NCI-H2029 treated with DMSO at 0.1 percent for 48 hours (cell line): Measurements from ENCODE around the gene KDM4B.
"Not testable (repeated sequence)": the region's sequence is repeated elsewhere in the genome, so short reads cannot be mapped to it uniquely, and the experiment has no call there.

ENCODE experiments used
- DNase-seq: peaks from one replicate; lab custom pipeline; 2025; lab: John Stamatoyannopoulos, UW

Gene KDM4B

DNA sequence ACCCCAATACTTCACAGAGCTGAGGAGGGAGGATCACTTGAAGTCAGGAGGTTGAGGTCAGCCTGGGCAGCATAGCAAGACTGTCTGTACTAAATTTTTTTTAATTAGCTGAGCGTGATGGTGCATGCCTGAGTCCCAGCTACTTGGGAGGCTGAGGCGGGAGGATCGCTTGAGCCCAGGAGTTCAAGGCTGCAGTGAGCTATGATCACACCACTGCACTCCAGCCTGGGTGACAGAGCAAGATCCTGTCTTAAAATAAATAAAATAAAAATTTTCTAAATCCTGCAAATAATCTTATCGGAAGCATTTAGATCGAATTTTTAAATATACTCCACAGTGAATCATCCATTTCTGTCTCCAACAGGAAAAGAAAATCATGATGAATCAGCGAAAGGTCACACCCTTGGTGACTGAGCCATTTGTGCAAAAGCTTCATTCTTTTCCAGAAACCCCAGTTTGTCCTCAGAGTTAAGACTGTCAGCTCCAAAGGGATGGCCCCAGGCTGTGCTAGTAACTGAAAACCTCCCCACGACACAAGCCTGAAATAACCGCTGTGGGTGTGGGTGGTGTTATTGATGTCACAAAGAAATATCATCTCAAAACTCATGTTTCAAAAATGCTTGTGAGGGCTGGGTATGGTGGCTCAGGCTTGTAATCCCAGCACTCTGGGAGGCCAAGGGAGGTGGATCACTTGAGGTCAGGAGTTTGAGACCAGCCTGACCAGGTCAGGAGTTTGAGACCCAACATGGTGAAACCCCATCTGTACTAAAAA lies 204.1 kb downstream of the KDM4B start:
- DNase-seq = no peak

DNA sequence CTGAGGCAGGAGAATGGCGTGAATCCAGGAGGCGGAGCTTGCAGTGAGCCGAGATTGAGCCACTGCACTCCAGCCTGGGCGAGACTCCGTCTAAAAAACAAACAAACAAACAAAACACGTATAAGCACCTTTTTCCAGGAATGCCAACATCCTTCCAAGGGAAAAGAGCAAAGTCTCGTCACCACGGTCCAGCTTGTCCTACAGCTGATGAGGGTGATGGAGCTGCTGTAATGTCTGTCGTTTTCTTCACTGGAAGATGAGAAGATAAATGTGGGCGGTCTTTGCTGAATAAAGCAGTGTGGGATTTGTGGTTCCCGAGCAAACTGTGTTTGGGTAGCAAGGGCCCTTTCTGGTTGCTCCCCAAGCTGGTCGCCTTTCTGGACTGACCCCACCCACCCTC lies 205.1 kb downstream of the KDM4B start:
- DNase-seq = no peak

DNA sequence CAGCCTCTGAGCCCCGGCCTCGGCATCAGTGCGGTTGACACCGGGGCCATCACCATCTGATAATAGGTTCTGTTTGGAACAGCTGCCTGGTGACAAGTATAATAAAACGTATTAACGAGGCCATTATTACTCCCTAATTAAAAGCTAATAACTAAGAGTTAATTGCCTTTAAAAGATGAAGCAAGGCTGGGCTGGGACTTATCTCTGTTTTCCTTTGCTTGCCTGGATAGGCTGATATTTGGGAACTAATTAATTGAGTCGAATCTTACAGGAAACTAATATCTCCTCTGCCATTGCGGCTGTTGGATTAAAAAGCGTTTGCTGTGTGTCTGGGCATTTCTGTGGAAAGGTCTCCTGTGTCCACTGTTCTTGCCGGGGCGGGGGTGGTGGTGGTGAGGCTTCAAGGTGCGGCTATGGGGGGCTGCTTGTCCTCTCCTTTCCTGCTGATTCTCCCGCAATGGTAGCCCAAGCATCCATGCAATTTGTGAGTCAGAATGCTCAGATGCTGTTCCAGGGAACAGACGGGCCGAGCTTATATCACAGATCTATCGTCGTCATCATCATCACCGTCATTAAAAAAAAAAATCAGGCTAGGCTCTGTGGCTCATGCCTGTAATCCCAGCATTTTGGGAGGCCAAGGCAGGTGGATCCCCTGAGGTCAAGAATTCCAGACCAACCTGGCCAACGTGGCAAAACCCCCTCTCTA lies 209.0 kb downstream of the KDM4B start:
- DNase-seq = no peak

DNA sequence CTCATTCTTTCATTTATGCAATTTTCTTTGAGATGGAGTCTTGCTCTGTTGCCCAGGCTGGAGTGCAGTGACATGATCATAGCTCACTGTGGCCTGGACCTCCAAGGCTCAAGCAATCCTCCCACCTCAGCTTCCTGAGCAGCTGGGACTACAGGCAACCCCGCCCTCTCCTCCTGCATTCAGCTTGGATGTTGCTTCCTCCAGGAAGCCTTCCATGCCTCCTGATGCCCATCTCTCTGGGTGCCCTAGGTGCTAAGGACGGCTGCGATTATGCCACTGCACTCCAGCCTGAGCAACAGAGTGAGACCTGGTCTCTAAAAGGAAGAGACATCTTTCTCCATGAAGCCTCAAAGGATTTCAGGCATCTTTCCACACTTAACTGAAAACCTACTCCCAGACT lies 209.9 kb downstream of the KDM4B start:
- no peak for DNase-seq

GRCh38 chr19:5179256-5179655 lies 210.3 kb downstream of the KDM4B start:
- no peak for DNase-seq

DNA sequence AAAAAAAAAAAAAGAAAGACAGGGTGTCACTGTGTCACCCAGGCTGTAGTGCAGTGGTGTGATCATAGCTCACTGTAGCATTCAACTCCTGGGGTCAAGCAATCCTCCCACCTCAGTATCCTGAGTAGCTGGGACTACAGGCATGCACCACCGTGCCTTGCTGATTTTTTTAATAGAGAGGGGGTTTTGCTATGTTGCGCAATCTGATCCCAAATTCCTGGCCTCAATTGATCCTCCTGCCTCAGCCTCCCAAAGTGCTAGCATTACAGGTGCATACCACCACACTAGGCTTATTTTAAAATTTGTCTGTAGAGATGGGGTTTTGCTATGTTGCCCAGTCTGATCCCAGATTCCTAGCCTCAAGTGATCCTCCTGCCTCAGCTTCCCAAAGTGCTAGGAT lies 212.4 kb downstream of the KDM4B start:
- DNase-seq = no peak

- DNase-seq = no peak
These were observed 213.8 kb downstream of the KDM4B start for GRCh38 chr19:5182751-5183150.

- DNase-seq = no peak
These were observed 214.7 kb downstream of the KDM4B start for GRCh38 chr19:5183616-5184015.

DNA sequence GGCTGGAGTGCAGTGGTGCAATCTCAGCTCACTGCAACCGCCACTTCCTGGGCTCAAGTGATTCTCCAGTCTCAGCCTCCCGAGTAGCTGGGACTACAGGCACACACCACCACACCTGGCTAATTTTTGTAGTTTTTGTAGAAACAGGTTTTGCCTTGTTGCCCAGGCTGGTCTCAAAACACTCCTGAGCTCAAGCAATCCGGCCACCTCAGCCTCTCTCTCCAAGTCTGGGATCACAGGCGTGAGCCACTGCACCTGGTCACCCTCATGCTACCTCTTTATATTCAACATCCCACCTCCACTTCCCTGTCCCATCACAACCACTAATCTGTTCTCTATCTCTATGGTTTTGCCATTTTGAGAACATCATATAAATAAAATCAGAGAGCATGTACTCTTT lies 216.0 kb downstream of the KDM4B start:
- no peak for DNase-seq

- no peak for DNase-seq
These were observed 217.6 kb downstream of the KDM4B start for GRCh38 chr19:5186293-5187050.

DNA sequence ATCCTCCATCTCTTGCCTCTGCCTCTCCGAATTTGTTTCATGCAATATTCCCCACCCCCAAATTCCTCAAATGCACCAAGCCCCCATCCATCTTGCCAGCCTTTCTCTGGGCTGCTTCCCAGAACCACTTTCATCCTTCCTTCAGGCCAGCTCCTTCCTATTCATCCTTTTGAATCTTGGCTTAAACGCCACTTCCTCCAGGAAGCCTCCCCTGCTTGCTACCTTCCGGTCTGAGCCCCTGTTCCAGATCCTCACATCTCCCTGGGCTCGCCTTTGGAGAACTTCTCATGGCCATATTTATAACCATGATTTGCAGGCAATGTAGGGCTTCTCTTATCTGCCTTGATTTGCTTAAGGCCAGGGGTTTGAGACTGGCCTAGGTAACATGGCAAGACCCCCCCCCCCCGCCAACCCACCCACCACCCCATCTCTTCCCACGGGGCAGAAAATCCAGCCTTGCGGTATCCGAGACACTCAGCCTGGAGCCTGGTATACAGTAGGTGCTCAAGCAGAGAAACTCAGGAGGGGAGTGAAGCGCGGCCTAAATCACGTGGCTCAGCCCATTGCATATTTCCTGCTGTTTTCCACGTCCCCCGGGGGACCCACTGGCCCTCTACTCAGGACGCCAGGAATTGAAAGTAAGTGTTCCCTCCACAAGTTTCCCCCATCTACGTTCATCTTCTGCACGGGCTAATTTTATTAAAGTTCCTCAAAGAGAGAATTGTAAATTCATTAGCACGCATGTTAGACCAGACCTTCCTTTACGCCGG lies 219.8 kb downstream of the KDM4B start:
- DNase-seq = no peak

DNA sequence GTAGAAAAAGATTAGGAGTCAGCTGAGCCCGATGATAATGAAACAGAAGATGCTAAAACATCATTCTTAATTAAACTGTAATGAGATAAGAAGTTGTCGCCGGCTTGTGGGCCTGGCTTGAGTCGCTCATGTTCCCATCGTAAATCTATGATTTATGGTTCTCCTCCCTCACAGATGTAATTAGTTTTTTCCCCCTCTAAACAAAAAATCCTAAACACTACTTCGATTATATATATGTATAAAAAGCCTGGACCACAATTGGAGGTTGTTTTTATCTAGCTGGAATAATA lies 220.3 kb downstream of the KDM4B start:
- DNase-seq = no peak

- no peak for DNase-seq
These were observed 222.2 kb downstream of the KDM4B start for GRCh38 chr19:5191091-5191490.

- no peak for DNase-seq
These were observed 223.7 kb downstream of the KDM4B start for GRCh38 chr19:5192568-5192967.

GRCh38 chr19:5193192-5193591 lies 224.3 kb downstream of the KDM4B start:
- DNase-seq = no peak

GRCh38 chr19:5194641-5195040 lies 225.7 kb downstream of the KDM4B start:
- no peak for DNase-seq

DNA sequence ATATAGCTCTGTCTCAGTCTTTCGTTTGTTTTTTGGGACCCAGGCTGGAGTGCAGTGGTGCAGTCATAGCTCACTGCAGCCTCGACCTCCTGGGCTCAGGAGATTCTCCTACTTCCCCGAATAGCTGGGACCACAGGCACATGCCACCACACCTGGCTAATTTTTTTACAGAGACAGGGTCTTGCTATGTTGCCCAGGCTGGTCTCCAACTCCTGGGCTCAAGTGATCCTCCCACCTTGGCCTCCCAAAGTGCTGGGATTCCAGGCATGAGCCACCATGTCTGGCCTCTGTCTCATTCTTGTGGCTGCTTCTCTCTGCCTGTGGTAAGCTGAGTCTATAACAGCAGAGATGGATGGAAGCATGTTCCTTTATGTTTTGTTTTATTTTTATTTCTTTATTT lies 226.7 kb downstream of the KDM4B start:
- not testable (repeated sequence) for DNase-seq

GRCh38 chr19:5196832-5197231 lies 227.9 kb downstream of the KDM4B start:
- DNase-seq = no peak

DNA sequence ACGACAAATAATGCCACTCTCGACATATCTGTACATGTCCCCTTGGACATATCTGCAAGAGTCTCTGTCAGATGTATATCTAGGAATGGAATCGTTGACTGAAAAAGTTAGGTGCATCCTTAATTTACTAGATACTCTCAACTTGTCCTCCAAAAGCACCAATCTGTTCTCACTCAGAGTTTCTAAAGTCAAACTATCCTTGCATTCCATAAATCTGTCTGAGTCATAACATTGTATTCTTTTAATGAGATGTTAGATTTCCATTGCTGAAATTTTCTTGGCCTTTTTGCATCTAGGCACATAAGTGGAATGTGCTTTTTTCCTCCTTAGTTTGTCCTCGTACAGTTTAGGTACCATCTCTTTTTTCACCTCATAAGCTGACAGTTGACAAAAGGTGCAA lies 231.9 kb downstream of the KDM4B start:
- DNase-seq = no peak

DNA sequence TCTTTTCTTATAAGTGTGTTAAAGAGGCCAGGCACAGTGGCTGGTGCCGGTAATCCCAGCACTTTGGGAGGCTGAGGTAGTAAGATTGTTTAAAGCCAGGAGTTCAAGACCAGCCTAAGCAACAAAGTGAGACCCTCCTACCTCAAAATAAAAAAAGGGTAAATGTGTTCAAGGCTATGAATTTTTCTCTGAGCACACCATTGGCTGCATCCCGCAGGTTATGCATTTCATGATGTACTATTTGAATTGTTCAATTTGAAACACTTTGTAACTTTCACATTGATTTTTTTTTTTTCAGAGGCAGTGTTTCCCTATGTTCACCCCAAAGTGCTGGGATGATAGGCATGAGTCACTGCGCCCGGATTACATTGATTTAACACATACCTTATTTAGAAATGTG lies 233.6 kb downstream of the KDM4B start:
- DNase-seq = no peak
